Heart right ventricle (tissue), 16 donors: ENCODE data around the gene VANGL1. TPM values are rescaled to one million over a fixed set of nuclear protein-coding genes. Genes with fewer than 3 reads are reported as not detected.
A peak's percentile ranks its signal among the peaks of the same experiment; 100 is the strongest.

Experiments
- ATAC-seq, 8 donors: fragments of 200-7000 bp; cut with Tn5 transposase; one replicate each; pipeline ENCODE4 v1.9.1; 2020; ENCODE audit warnings: mild to moderate bottlenecking in 8 of 8, moderate library complexity in 8 of 8, moderate number of reproducible peaks in 1 of 8
- DNase-seq, 2 donors: peaks; one replicate each; pipeline ENCODE4 v3.0.0-alpha.2; 2020
- H3K27ac ChIP-seq, 10 donors: fragments of 200-600 bp; sonication (generic) in 2 of 10; one replicate each; pipeline versions ENCODE4 v1.5.0 to v1.8.0; 2020 to 2022; ENCODE audit warnings: mild to moderate bottlenecking in 3 of 10
- H3K27me3 ChIP-seq, 7 donors: fragments of 200-600 bp; one replicate each; pipeline ENCODE4 v1.8.0; 2021 to 2022; ENCODE audit warnings: mild to moderate bottlenecking in 2 of 7
- H3K36me3 ChIP-seq, 9 donors: fragments of 200-600 bp; sonication (generic) in 1 of 9; one replicate each; pipeline versions ENCODE4 v1.5.0 to v1.8.0; 2020 to 2022; ENCODE audit warnings: mild to moderate bottlenecking in 2 of 9
- H3K4me1 ChIP-seq, 9 donors: fragments of 200-600 bp; sonication (generic) in 1 of 9; one replicate each; pipeline versions ENCODE4 v1.5.0 to v1.8.0; 2020 to 2022; ENCODE audit warnings: mild to moderate bottlenecking in 4 of 9
- H3K4me3 ChIP-seq, 10 donors: fragments of 200-600 bp; sonication (generic) in 2 of 10; one replicate each; pipeline versions ENCODE4 v1.5.0 to v1.8.0; 2020 to 2022; ENCODE audit warnings: mild to moderate bottlenecking in 7 of 10, moderate library complexity in 2 of 10
- H3K9me3 ChIP-seq, 11 donors: fragments of 200-600 bp in 10 of 11; sonication (generic) in 2 of 11; one replicate each; pipeline versions ENCODE4 v1.5.0 to v1.8.0; 2013 to 2022; ENCODE audit warnings: mild to moderate bottlenecking in 2 of 11, control low read depth in 1 of 11, moderate library complexity in 1 of 11
- WGBS, 2 donors: extraction: QIAGEN DNeasy Blood & Tissue Kit; methylation state at CpG; one replicate each; pipeline ENCODE4 v1.1.7; 2013; ENCODE audit warnings: inconsistent platforms in 1 of 2; 5-methylcytosine and 5-hydroxymethylcytosine counted together
- intact Hi-C, 10 donors: fragments of 100-400 bp; cut with DNase I; formaldehyde crosslinking; loops; one replicate each; pipeline versions ENCODE4 v1.11.1 to v1.14.2; 2022
- polyA plus RNA-seq, 2 donors: library from polyadenylated mRNA; stranded (reverse); fragments of 200-250 nt; gene quantifications; one replicate each; pipeline ENCODE4 v1.2.3, GENCODE V29; 2013
- total RNA-seq, 10 donors: library from RNA; stranded (reverse); fragmentation: NEBNext Ultra II Directional in 3 of 10; extraction: Animal tissue kit (Norgen Biotek cat#: 25700) in 3 of 10; gene quantifications; one replicate each; pipeline versions ENCODE4 v1.2.1 to v1.2.4, GENCODE V29; 2021 to 2023
- TF ChIP-seq, protein P1 (sequence below), 9 donors: fragments of 200-600 bp; sonication (generic) in 2 of 9; IDR thresholded peaks; one replicate each; pipeline versions ENCODE4 v1.5.0 to v1.8.0; 2021 to 2022; ENCODE audit warnings: antibody characterized with exemption in 9 of 9, mild to moderate bottlenecking in 5 of 9, moderate library complexity in 1 of 9
- donor health status: Arrhythmogenic right ventricular cardiomyopathy.
- donor health status: ischemic (EF 13 %, LVEDD 7.1; RV severe dilation, severe dysfunction).
- donor health status: healthy with polysubstance abuse.
- donor health status: DM: no; HTN: yes; CAD: no.
- donor health status: DM: no; HTN: no; CAD: no.
- donor health status: ischemic (EF 25% LVEDD 6.9; RV normal size, moderate dysfunction).
- donor health status: ischemic (EF 25% LVEDD 5.7; RV mildly dilated, moderate dysfunction).
- donor health status: healthy.
- donor health status: DM: yes; HTN: yes; CAD: no.
- donor health status: Ischemic cardiomyopathy.
- donor health status: ischemic (EF 35%, LVEDD 5.7; RV mildly dilated, moderate dysfunction).
- donor health status: nonischemic (EF 11% LVEDD 7.7; RV severe dilation, severe dysfunction).
- donor health status: DM: yes; HTN: yes; CAD: no.
- donor health status: PGD.
- donor health status: ischemic (EF 29% LVEDD 5.4; RV normal size, mild dysfunction).
- donor health status: nonischemic (EF 23%, LVEDD 6.1; RV moderate dilation, normal function).

VANGL1 gene
- total and polyA plus RNA-seq, 12 donors = 1.7 to 9.8 (median 6.9) TPM

DNA sequence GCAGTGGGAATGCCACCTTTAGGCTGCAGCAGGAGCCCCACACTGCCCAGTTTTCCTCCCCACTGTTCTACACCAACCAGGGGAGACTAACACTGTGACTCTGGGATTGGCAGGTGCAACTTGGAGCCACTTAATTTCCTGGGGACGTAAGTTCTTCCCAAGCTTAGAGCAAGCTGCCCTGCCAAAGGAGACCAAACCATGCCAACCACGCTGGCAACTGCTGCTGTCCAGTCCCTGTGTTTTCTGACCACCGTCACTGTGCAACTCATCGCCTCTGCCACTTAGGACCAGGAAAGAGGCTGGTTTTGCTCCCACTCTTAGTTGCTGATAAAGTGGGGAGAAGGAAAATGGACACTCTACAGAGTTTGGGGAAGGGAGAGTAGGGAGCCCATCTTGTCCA lies 50.5 kb downstream of the VANGL1 start:
- Histone ChIP-seq H3K9me3 (no peaks in the 10 kb centered on the region), H3K36me3 (peaks cover 0 to 54% (median 17%) of the 10 kb centered on the region in 9 donors), H3K4me3 (no peak overlapping the region), H3K27me3 (no peaks in the 10 kb centered on the region), H3K4me1 (peaks cover 0 to 13% (median 0%) of the 10 kb centered on the region in 9 donors), H3K27ac (no peak overlapping the region)
- peak in 1 of 2 donors; percentile 35 for DNase-seq
- peak in 7 of 8 donors; percentile 20 to 89 (median 70) for ATAC-seq
- WGBS, 2 donors = 59 to 80% methylated on average over 4 of the region's 4 CpGs
- TF ChIP-seq, protein P1, sequence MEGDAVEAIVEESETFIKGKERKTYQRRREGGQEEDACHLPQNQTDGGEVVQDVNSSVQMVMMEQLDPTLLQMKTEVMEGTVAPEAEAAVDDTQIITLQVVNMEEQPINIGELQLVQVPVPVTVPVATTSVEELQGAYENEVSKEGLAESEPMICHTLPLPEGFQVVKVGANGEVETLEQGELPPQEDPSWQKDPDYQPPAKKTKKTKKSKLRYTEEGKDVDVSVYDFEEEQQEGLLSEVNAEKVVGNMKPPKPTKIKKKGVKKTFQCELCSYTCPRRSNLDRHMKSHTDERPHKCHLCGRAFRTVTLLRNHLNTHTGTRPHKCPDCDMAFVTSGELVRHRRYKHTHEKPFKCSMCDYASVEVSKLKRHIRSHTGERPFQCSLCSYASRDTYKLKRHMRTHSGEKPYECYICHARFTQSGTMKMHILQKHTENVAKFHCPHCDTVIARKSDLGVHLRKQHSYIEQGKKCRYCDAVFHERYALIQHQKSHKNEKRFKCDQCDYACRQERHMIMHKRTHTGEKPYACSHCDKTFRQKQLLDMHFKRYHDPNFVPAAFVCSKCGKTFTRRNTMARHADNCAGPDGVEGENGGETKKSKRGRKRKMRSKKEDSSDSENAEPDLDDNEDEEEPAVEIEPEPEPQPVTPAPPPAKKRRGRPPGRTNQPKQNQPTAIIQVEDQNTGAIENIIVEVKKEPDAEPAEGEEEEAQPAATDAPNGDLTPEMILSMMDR (IDR thresholded peaks at IDR 0.05) = no peak
- intact Hi-C loops = loop anchor here in 1 of 10 donors (10.0 kb wide), 1 partner anchor 47 kb away; the partner anchor contains the start of gene VANGL1

- H3K4me3 ChIP-seq = no peak overlapping the region
- H3K36me3 ChIP-seq = peaks cover 0 to 38% (median 17%) of the 10 kb centered on the region in 9 donors
- 93 to 96% methylated on average over 3 of the region's 3 CpGs for WGBS, 2 donors
- intact Hi-C loops = loop anchor here in 1 of 10 donors (10.0 kb wide), 1 partner anchor 50 kb away; the partner anchor contains the start of gene VANGL1
- peaks cover 0 to 13% (median 0%) of the 10 kb centered on the region in 9 donors for H3K4me1 ChIP-seq
- ATAC-seq = no peak
- H3K27ac ChIP-seq = no peak overlapping the region
- H3K9me3 ChIP-seq = no peaks in the 10 kb centered on the region
- H3K27me3 ChIP-seq = no peaks in the 10 kb centered on the region
- TF ChIP-seq, protein P1 (IDR thresholded peaks at IDR 0.05) = no peak
- no peak for DNase-seq
Observed at GRCh38 chr1:115694805-115695204, 53.0 kb downstream of the VANGL1 start.

DNA sequence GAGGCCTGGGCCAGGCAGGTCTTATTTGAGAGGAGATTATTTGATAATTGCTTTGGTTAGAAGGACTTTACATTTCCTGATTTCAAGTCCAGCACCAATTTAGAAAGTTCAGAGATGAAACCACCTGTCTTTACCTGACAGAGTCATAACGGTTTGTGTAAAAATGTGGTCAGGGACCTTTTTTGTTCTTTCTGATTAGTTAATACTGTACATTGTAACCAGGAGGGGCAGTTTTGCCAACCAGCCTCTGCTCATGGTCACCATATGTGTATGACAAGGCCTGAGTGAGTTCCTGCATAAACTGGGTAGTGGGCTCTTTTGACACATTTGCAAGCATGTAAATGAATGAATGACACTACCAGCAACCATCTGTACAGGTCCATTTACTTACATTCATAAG lies 55.8 kb downstream of the VANGL1 start:
- H3K4me3 ChIP-seq = no peak overlapping the region
- H3K27ac ChIP-seq = no peak overlapping the region
- TF ChIP-seq, protein P1 (IDR thresholded peaks at IDR 0.05) = no peak
- DNase-seq (no peak), ATAC-seq (no peak)
- H3K9me3 ChIP-seq = no peaks in the 10 kb centered on the region
- peaks cover 0 to 38% (median 3%) of the 10 kb centered on the region in 9 donors for H3K36me3 ChIP-seq
- H3K27me3 ChIP-seq = no peaks in the 10 kb centered on the region
- peaks cover 0 to 7% (median 0%) of the 10 kb centered on the region in 9 donors for H3K4me1 ChIP-seq
- intact Hi-C loops = loop anchor here in 1 of 10 donors (10.0 kb wide), 1 partner anchor 53 kb away; the partner anchor contains the start of gene VANGL1
- WGBS, 2 donors = 86 to 93% methylated on average over 1 of the region's 1 CpG

DNA sequence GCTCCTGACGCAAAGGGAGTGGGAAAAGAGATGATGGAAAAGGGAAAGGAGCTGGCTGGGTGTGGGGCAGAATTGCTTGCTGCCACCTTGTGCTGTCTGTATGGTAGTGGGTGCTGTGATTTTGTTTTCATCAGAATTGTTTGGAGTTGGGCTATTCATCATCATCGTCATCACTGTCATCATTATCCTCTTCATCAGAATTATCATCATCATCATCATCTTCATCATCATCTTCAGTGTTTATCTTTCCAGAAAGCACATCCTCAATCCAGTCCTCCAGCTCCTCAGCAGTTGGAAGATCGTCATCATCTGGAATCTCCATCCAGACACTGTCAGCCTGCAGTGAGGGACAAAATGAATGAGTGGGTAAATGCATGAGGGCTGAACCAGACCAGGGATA lies 59.3 kb downstream of the VANGL1 start:
- DNase-seq (no peak), ATAC-seq (no peak)
- H3K27me3 ChIP-seq = no peaks in the 10 kb centered on the region
- TF ChIP-seq, protein P1 (IDR thresholded peaks at IDR 0.05) = no peak
- H3K4me3 ChIP-seq = no peak overlapping the region
- WGBS, 2 donors = 83% methylated on average over 3 of the region's 3 CpGs
- H3K27ac ChIP-seq = no peak overlapping the region
- intact Hi-C loops = loop anchor here in 1 of 10 donors (10.0 kb wide), 1 partner anchor 56 kb away; the partner anchor contains the start of gene VANGL1
- peaks cover 0 to 37% (median 20%) of the 10 kb centered on the region in 9 donors for H3K4me1 ChIP-seq
- peaks cover 0 to 45% (median 0%) of the 10 kb centered on the region in 9 donors for H3K36me3 ChIP-seq
- no peaks in the 10 kb centered on the region for H3K9me3 ChIP-seq
